ENCODE measurements around the gene RCOR3. TPM values are rescaled to one million over a fixed set of nuclear protein-coding genes. Genes with fewer than 3 reads are reported as not detected.

Gene RCOR3
- total and polyA plus RNA-seq, 2 of the 8 experiments (the other 6 are each of a cell fraction or from before 2014, with no cell fraction given) = 21.4 to 36.3 TPM

GRCh38 chr1:211339631-211340041 lies 80.5 kb downstream of the RCOR3 start (continued):
- no peak for TF ChIP-seq HDAC2 (IDR thresholded peaks at IDR 0.05; ENCODE audit: borderline replicate concordance in 1 of 2, low read depth in 2 of 2, low read length in 2 of 2)
- TF ChIP-seq GTF2F1 (IDR thresholded peaks at IDR 0.05; ENCODE audit: borderline replicate concordance, low read depth, low read length) = no peak
- no peak for TF ChIP-seq TEAD4 (IDR thresholded peaks at IDR 0.05; ENCODE audit: low read depth, low read length)
- TF ChIP-seq RXRA (IDR thresholded peaks at IDR 0.05; ENCODE audit: insufficient read depth, low read depth, low read length) = no peak
- no peak for TF ChIP-seq POLR2A (IDR thresholded peaks at IDR 0.05; ENCODE audit: control extremely low read depth in 1 of 2, low read depth in 2 of 2, low read length in 2 of 2)
- TF ChIP-seq RBBP5 (IDR thresholded peaks at IDR 0.05; ENCODE audit: borderline replicate concordance, low read depth, low read length) = no peak
- TF ChIP-seq SIX5 (IDR thresholded peaks at IDR 0.05; ENCODE audit: low read depth, low read length) = no peak
- TF ChIP-seq KDM5A (IDR thresholded peaks at IDR 0.05; ENCODE audit: low read length) = no peak
